WTC11 (cell line): Measurements from ENCODE around the gene ANO1. TPM values are rescaled to one million over a fixed set of nuclear protein-coding genes. Genes with fewer than 3 reads are reported as not detected.

Experiments used
- ATAC-seq: fragments of 200-7000 bp; cut with Tn5 transposase; 2 replicates; pipeline ENCODE4 v1.10.0; 2021; ENCODE audit warnings: mild to moderate bottlenecking, moderate library complexity
- CTCF ChIA-PET: fragments of 300-600 bp; sonication (Branson Sonifier 250); formaldehyde crosslinking; loops from one replicate; lab custom pipeline; 2021; ENCODE audit warnings: antibody characterized with exemption; lab: Charles Lee
- POLR2A ChIA-PET: fragments of 350-600 bp; sonication (Branson Sonifier 250); formaldehyde crosslinking; loops from one replicate; lab custom pipeline; 2021; ENCODE audit warnings: antibody characterized with exemption; lab: Charles Lee
- DNase-seq: peaks from one replicate; pipeline ENCODE4 v3.0.0; 2021; ENCODE audit warnings: low spot score
- H3K27ac Mint-ChIP-seq: 2 replicates; pipeline ENCODE4 v1.8.0; 2021; ENCODE audit warnings: mixed read lengths
- H3K27me3 Mint-ChIP-seq: 2 replicates; pipeline ENCODE4 v1.8.0; 2021; ENCODE audit warnings: low read depth, mild to moderate bottlenecking, moderate library complexity, mixed read lengths
- H3K36me3 Mint-ChIP-seq: 2 replicates; pipeline ENCODE4 v1.8.0; 2021; ENCODE audit warnings: mixed read lengths
- H3K4me1 Mint-ChIP-seq: 2 replicates; pipeline ENCODE4 v1.8.0; 2022; ENCODE audit warnings: mixed read lengths
- H3K4me3 Mint-ChIP-seq: 2 replicates; pipeline ENCODE4 v1.8.0; 2021; ENCODE audit warnings: mild to moderate bottlenecking, moderate library complexity, mixed read lengths
- H3K9me3 Mint-ChIP-seq: 2 replicates; pipeline ENCODE4 v1.8.0; 2021; ENCODE audit warnings: mixed read lengths
- ATF1 ChIP-seq: sonication (generic); formaldehyde crosslinking; IDR thresholded peaks from 2 replicates; pipeline ENCODE4 v1.8.1; 2023; ENCODE audit warnings: mild to moderate bottlenecking, moderate library complexity, missing genetic modification reagents
- ESRRA ChIP-seq: sonication (generic); formaldehyde crosslinking; IDR thresholded peaks from 2 replicates; pipeline ENCODE4 v1.8.1; 2022; ENCODE audit warnings: mild to moderate bottlenecking, missing genetic modification reagents, borderline replicate concordance
- GABPB1 ChIP-seq: sonication (generic); formaldehyde crosslinking; IDR thresholded peaks from 2 replicates; pipeline ENCODE4 v1.8.1; 2023; ENCODE audit warnings: mild to moderate bottlenecking, missing genetic modification reagents
- GTF2I ChIP-seq: fragments of 250-450 bp; sonication (Bioruptor Pico); conservative IDR thresholded peaks from 2 replicates; pipeline ENCODE4 v1.4.0; 2021; ENCODE audit warnings: mild to moderate bottlenecking
- MXD4 ChIP-seq: fragments of 250-450 bp; sonication (Bioruptor Pico); IDR thresholded peaks from 2 replicates; pipeline ENCODE4 v1.8.0; 2021; ENCODE audit warnings: mild to moderate bottlenecking, moderate library complexity, borderline replicate concordance
- PRRX2 ChIP-seq: fragments of 250-450 bp; sonication (Bioruptor Pico); IDR thresholded peaks from 2 replicates; pipeline ENCODE4 v1.8.0; 2021; ENCODE audit warnings: mild to moderate bottlenecking
- SP1 ChIP-seq: sonication (generic); formaldehyde crosslinking; conservative IDR thresholded peaks from 2 replicates; pipeline ENCODE4 v1.8.1; 2022; ENCODE audit warnings: missing genetic modification reagents
- ZNF232 ChIP-seq: sonication (generic); formaldehyde crosslinking; IDR thresholded peaks from 2 replicates; pipeline ENCODE4 v1.8.0; 2022; ENCODE audit warnings: mild to moderate bottlenecking, missing genetic modification reagents
- ZNF423 ChIP-seq: fragments of 250-450 bp; sonication (Bioruptor Pico); IDR thresholded peaks from 2 replicates; pipeline ENCODE4 v2.1.2; 2022; ENCODE audit warnings: mild to moderate bottlenecking, moderate library complexity
- total RNA-seq: library from RNA; stranded (reverse); gene quantifications from 3 replicates; pipeline ENCODE4 v1.2.3, GENCODE V29; 2021
- TF ChIP-seq, protein P1 (sequence below): fragments of 250-450 bp; sonication (Bioruptor Pico); IDR thresholded peaks from 2 replicates; pipeline ENCODE4 v1.9.0; 2021; ENCODE audit warnings: moderate library complexity, mild to moderate bottlenecking, inconsistent platforms, borderline replicate concordance
- TF ChIP-seq, protein P2 (sequence below): sonication (generic); formaldehyde crosslinking; IDR thresholded peaks from 2 replicates; pipeline ENCODE4 v1.8.1; 2022; ENCODE audit warnings: mild to moderate bottlenecking, missing genetic modification reagents, moderate library complexity, borderline replicate concordance
- TF ChIP-seq, protein P3 (sequence below): fragments of 200-600 bp; IDR thresholded peaks from 2 replicates; pipeline ENCODE4 v1.8.0; 2022; ENCODE audit warnings: antibody characterized with exemption
- TF ChIP-seq, protein P4 (sequence below): sonication (generic); formaldehyde crosslinking; IDR thresholded peaks from 2 replicates; pipeline ENCODE4 v1.8.0; 2022; ENCODE audit warnings: mild to moderate bottlenecking, missing genetic modification reagents
- TF ChIP-seq, protein P5 (sequence below): sonication (generic); formaldehyde crosslinking; conservative IDR thresholded peaks from 2 replicates; pipeline ENCODE4 v1.8.1; 2022; ENCODE audit warnings: mild to moderate bottlenecking, missing genetic modification reagents
- TF ChIP-seq, protein P6 (sequence below): sonication (generic); formaldehyde crosslinking; IDR thresholded peaks from 2 replicates; pipeline ENCODE4 v1.8.1; 2023; ENCODE audit warnings: mild to moderate bottlenecking, missing genetic modification reagents
- TF ChIP-seq, protein P7 (sequence below): sonication (generic); formaldehyde crosslinking; IDR thresholded peaks from 2 replicates; pipeline ENCODE4 v1.8.0; 2022; ENCODE audit warnings: mild to moderate bottlenecking, missing genetic modification reagents

The ANO1 gene
- total RNA-seq, 1 experiment from 2014 or later, result 4.1 TPM

DNA sequence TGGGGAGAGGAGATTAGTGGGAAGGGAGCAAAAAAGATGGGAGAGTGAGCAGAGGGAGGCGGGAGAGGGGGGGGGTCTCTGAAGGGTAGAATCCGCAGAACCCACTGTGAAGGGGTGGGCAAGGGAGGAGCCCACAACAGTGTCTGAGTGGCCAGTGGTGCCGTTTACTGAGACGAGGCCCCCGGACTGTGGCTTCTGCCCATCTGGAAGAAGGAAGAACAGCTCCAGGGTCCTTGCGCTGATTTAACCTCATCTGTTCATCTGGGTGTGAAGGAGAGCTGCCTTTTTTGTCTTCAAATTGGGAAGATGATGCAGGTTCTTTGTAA lies 45.7 kb upstream of the ANO1 start:
- TF ChIP-seq MXD4 (CRISPR knock-in tag), result no peak
- TF ChIP-seq, protein P1, sequence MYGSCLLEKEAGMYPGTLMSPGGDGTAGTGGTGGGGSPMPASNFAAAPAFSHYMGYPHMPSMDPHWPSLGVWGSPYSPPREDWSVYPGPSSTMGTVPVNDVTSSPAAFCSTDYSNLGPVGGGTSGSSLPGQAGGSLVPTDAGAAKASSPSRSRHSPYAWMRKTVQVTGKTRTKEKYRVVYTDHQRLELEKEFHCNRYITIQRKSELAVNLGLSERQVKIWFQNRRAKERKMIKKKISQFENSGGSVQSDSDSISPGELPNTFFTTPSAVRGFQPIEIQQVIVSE (CRISPR knock-in tag), result no peak
- TF ChIP-seq GABPB1 (CRISPR knock-in tag), result no peak
- no peak for TF ChIP-seq ZNF232 (CRISPR knock-in tag)
- no peak for TF ChIP-seq GTF2I
- Mint-ChIP-seq H3K4me1 (peaks cover 10% of the 10 kb centered on the region), H3K27ac (no peak overlapping the region), H3K27me3 (no peaks in the 10 kb centered on the region; the same call in 1 of the 2 replicates), H3K4me3 (no peak overlapping the region), H3K36me3 (no peaks in the 10 kb centered on the region), H3K9me3 (peaks cover 11% of the 10 kb centered on the region)
- CTCF ChIA-PET, result no interaction called here
- DNase-seq (no peak), ATAC-seq (no peak)
- POLR2A ChIA-PET, result no interaction called here

GRCh38 chr11:70032943-70033710 lies 45.0 kb upstream of the ANO1 start:
- Mint-ChIP-seq H3K4me3 (no peak overlapping the region), H3K9me3 (peaks cover 16% of the 10 kb centered on the region), H3K27ac (no peak overlapping the region), H3K36me3 (peaks cover 2% of the 10 kb centered on the region), H3K27me3 (peaks cover 1% of the 10 kb centered on the region), H3K4me1 (peaks cover 10% of the 10 kb centered on the region)
- CTCF ChIA-PET, result no interaction called here
- POLR2A ChIA-PET, result no interaction called here
- no peak for DNase-seq
- TF ChIP-seq, protein P2, sequence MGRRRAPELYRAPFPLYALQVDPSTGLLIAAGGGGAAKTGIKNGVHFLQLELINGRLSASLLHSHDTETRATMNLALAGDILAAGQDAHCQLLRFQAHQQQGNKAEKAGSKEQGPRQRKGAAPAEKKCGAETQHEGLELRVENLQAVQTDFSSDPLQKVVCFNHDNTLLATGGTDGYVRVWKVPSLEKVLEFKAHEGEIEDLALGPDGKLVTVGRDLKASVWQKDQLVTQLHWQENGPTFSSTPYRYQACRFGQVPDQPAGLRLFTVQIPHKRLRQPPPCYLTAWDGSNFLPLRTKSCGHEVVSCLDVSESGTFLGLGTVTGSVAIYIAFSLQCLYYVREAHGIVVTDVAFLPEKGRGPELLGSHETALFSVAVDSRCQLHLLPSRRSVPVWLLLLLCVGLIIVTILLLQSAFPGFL (CRISPR knock-in tag), result no peak
- TF ChIP-seq, protein P3, sequence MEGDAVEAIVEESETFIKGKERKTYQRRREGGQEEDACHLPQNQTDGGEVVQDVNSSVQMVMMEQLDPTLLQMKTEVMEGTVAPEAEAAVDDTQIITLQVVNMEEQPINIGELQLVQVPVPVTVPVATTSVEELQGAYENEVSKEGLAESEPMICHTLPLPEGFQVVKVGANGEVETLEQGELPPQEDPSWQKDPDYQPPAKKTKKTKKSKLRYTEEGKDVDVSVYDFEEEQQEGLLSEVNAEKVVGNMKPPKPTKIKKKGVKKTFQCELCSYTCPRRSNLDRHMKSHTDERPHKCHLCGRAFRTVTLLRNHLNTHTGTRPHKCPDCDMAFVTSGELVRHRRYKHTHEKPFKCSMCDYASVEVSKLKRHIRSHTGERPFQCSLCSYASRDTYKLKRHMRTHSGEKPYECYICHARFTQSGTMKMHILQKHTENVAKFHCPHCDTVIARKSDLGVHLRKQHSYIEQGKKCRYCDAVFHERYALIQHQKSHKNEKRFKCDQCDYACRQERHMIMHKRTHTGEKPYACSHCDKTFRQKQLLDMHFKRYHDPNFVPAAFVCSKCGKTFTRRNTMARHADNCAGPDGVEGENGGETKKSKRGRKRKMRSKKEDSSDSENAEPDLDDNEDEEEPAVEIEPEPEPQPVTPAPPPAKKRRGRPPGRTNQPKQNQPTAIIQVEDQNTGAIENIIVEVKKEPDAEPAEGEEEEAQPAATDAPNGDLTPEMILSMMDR, result no peak
- TF ChIP-seq PRRX2 (CRISPR knock-in tag), result no peak
- TF ChIP-seq ESRRA (CRISPR knock-in tag), result no peak
- TF ChIP-seq, protein P4, sequence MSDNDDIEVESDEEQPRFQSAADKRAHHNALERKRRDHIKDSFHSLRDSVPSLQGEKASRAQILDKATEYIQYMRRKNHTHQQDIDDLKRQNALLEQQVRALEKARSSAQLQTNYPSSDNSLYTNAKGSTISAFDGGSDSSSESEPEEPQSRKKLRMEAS (CRISPR knock-in tag), result no peak
- TF ChIP-seq, protein P5, sequence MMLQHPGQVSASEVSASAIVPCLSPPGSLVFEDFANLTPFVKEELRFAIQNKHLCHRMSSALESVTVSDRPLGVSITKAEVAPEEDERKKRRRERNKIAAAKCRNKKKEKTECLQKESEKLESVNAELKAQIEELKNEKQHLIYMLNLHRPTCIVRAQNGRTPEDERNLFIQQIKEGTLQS, result no peak
- TF ChIP-seq ZNF423 (CRISPR knock-in tag), result no peak
- TF ChIP-seq SP1 (CRISPR knock-in tag), result no peak
- TF ChIP-seq, protein P6, sequence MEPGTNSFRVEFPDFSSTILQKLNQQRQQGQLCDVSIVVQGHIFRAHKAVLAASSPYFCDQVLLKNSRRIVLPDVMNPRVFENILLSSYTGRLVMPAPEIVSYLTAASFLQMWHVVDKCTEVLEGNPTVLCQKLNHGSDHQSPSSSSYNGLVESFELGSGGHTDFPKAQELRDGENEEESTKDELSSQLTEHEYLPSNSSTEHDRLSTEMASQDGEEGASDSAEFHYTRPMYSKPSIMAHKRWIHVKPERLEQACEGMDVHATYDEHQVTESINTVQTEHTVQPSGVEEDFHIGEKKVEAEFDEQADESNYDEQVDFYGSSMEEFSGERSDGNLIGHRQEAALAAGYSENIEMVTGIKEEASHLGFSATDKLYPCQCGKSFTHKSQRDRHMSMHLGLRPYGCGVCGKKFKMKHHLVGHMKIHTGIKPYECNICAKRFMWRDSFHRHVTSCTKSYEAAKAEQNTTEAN (CRISPR knock-in tag), result no peak
- TF ChIP-seq, protein P1 (CRISPR knock-in tag), result no peak
- TF ChIP-seq, protein P7, sequence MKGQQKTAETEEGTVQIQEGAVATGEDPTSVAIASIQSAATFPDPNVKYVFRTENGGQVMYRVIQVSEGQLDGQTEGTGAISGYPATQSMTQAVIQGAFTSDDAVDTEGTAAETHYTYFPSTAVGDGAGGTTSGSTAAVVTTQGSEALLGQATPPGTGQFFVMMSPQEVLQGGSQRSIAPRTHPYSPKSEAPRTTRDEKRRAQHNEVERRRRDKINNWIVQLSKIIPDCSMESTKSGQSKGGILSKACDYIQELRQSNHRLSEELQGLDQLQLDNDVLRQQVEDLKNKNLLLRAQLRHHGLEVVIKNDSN (CRISPR knock-in tag), result no peak
- TF ChIP-seq ATF1 (CRISPR knock-in tag), result no peak
- ATAC-seq, result no peak
